Upper lobe of left lung (tissue), 6 donors: ENCODE measurements around the gene TPST1. TPM values are rescaled to one million over a fixed set of nuclear protein-coding genes. Genes with fewer than 3 reads are reported as not detected.

ENCODE experiments used
- ATAC-seq, 2 donors: fragments of 200-7000 bp; cut with Tn5 transposase; one replicate each; pipeline ENCODE4 v1.9.1; 2022; ENCODE audit warnings: mild to moderate bottlenecking in 2 of 2, moderate library complexity in 2 of 2; ENCODE audit not compliant: low FRiP score in 2 of 2
- DNase-seq, 2 donors: peaks; one replicate each; pipeline ENCODE4 v3.0.0-alpha.2; 2019 to 2020
- H3K27ac ChIP-seq, 4 donors: fragments of 200-600 bp; sonication (generic); one replicate each; pipeline ENCODE4 v1.5.1; 2016 to 2019
- H3K27me3 ChIP-seq, 4 donors: fragments of 200-600 bp; sonication (generic); one replicate each; pipeline ENCODE4 v1.5.1; 2017 to 2019
- H3K36me3 ChIP-seq, 4 donors: fragments of 200-600 bp; sonication (generic); one replicate each; pipeline ENCODE4 v1.5.1; 2016 to 2019
- H3K4me1 ChIP-seq, 4 donors: fragments of 200-600 bp; sonication (generic); one replicate each; pipeline ENCODE4 v1.5.1; 2018 to 2019
- H3K4me3 ChIP-seq, 4 donors: fragments of 200-600 bp; sonication (generic); one replicate each; pipeline ENCODE4 v1.5.1; 2017 to 2019; ENCODE audit warnings: mild to moderate bottlenecking in 2 of 4, moderate library complexity in 1 of 4
- H3K9me3 ChIP-seq, 4 donors: fragments of 200-600 bp; sonication (generic); one replicate each; pipeline ENCODE4 v1.5.1; 2018 to 2019
- CTCF ChIP-seq, 6 experiments: fragments of 450-650 bp in 4 of 6; fragments of 200-600 bp in 2 of 6; sonication (generic) in 2 of 6; IDR thresholded peaks; one replicate each; pipeline ENCODE4 v1.5.1; 2016 to 2019; ENCODE audit warnings: antibody characterized with exemption in 6 of 6
- EP300 ChIP-seq, 4 donors: sonication (generic); formaldehyde crosslinking; IDR thresholded peaks; one replicate each; pipeline ENCODE4 v1.5.1; 2017; ENCODE audit warnings: antibody characterized with exemption in 4 of 4, control low read depth in 2 of 4
- POLR2A ChIP-seq, 4 donors: fragments of 450-650 bp; IDR thresholded peaks; one replicate each; pipeline ENCODE4 v1.5.1; 2016 to 2017; ENCODE audit warnings: antibody characterized with exemption in 4 of 4, mild to moderate bottlenecking in 2 of 4
- POLR2AphosphoS5 ChIP-seq, 2 donors: sonication (generic); formaldehyde crosslinking; IDR thresholded peaks; one replicate each; pipeline ENCODE4 v1.5.1; 2017; ENCODE audit warnings: antibody characterized with exemption in 2 of 2
- WGBS, 2 donors: methylation state at CpG; one replicate each; pipeline ENCODE4 v1.1.5; 2017 to 2018; 5-methylcytosine and 5-hydroxymethylcytosine counted together
- total RNA-seq, 6 donors: library from RNA; depleted of rRNA in 4 of 6; stranded (reverse); fragments of >200 nt in 4 of 6; gene quantifications; one replicate each; pipeline versions ENCODE4 v1.1.0 to v1.2.1, GENCODE V29; 2016 to 2021
- donor health status: DM: no; HTN: no; CAD: no; lungs with moderate emphysema.
- donor health status: DM: no; HTN: yes; CAD: no; lungs with severe emphysema.

Gene TPST1
- total RNA-seq, 6 donors from 2014 or later = 17.1 to 69.1 (median 19.0) TPM

- H3K36me3 ChIP-seq = no peaks in the 10 kb centered on the region
- peaks cover 3 to 11% (median 8%) of the 10 kb centered on the region in 4 donors for H3K4me1 ChIP-seq
- WGBS, 2 donors = 27 to 50% methylated on average over 1 of the region's 1 CpG
- no peaks in the 10 kb centered on the region for H3K27me3 ChIP-seq
- no peak for DNase-seq
- no peak overlapping the region for H3K4me3 ChIP-seq
- TF ChIP-seq CTCF (IDR thresholded peaks at IDR 0.05) (no peak), EP300 (IDR thresholded peaks at IDR 0.05) (no peak), POLR2AphosphoS5 (IDR thresholded peaks at IDR 0.05) (no peak), POLR2A (IDR thresholded peaks at IDR 0.05) (no peak)
- H3K9me3 ChIP-seq = no peaks in the 10 kb centered on the region
- H3K27ac ChIP-seq = no peak overlapping the region
- peak in 1 of 2 donors; percentile 82 for ATAC-seq
These were observed 121.5 kb downstream of the TPST1 start for GRCh38 chr7:66326501-66327215.

- H3K27me3 ChIP-seq = no peaks in the 10 kb centered on the region
- no peak overlapping the region for H3K4me3 ChIP-seq
- 92% methylated on average over 1 of the region's 1 CpG; no CpG with 5 or more reads in 1 of the 2 donors for WGBS, 2 donors
- no peaks in the 10 kb centered on the region for H3K9me3 ChIP-seq
- H3K27ac ChIP-seq = no peak overlapping the region
- peak in 1 of 2 donors; percentile 51 for ATAC-seq
- DNase-seq = no peak
- no peaks in the 10 kb centered on the region for H3K36me3 ChIP-seq
- no peak for TF ChIP-seq POLR2A (IDR thresholded peaks at IDR 0.05)
- peaks cover 3 to 12% (median 8%) of the 10 kb centered on the region in 4 donors for H3K4me1 ChIP-seq
These were observed 125.8 kb downstream of the TPST1 start for GRCh38 chr7:66330961-66331360.

GRCh38 chr7:66331883-66332282 lies 126.7 kb downstream of the TPST1 start:
- no peak for TF ChIP-seq CTCF (IDR thresholded peaks at IDR 0.05)
- TF ChIP-seq POLR2AphosphoS5 (IDR thresholded peaks at IDR 0.05) = no peak
- TF ChIP-seq POLR2A (IDR thresholded peaks at IDR 0.05) = no peak
- 84% methylated on average over 6 of the region's 6 CpGs for WGBS, 2 donors
- Histone ChIP-seq H3K4me3 (no peak overlapping the region), H3K27me3 (no peaks in the 10 kb centered on the region), H3K36me3 (no peaks in the 10 kb centered on the region), H3K9me3 (peaks cover 0 to 8% (median 3%) of the 10 kb centered on the region in 4 donors), H3K27ac (no peak overlapping the region), H3K4me1 (peaks cover 0 to 8% (median 5%) of the 10 kb centered on the region in 4 donors)
- ATAC-seq (no peak), DNase-seq (no peak)

- peaks cover 0 to 8% (median 3%) of the 10 kb centered on the region in 4 donors for H3K4me1 ChIP-seq
- WGBS, 2 donors = 75 to 95% methylated on average over 1 of the region's 1 CpG
- DNase-seq (no peak), ATAC-seq (no peak)
- H3K36me3 ChIP-seq = no peaks in the 10 kb centered on the region
- H3K27ac ChIP-seq = no peak overlapping the region
- TF ChIP-seq CTCF (IDR thresholded peaks at IDR 0.05) (no peak), POLR2A (IDR thresholded peaks at IDR 0.05) (no peak), EP300 (IDR thresholded peaks at IDR 0.05) (no peak), POLR2AphosphoS5 (IDR thresholded peaks at IDR 0.05) (no peak)
- no peak overlapping the region for H3K4me3 ChIP-seq
- H3K9me3 ChIP-seq = peaks cover 0 to 9% (median 3%) of the 10 kb centered on the region in 4 donors
- no peaks in the 10 kb centered on the region for H3K27me3 ChIP-seq
These were observed 128.3 kb downstream of the TPST1 start for GRCh38 chr7:66333443-66333842.

- TF ChIP-seq CTCF (IDR thresholded peaks at IDR 0.05) = no peak
- TF ChIP-seq POLR2AphosphoS5 (IDR thresholded peaks at IDR 0.05) = no peak
- TF ChIP-seq EP300 (IDR thresholded peaks at IDR 0.05) = no peak
- TF ChIP-seq POLR2A (IDR thresholded peaks at IDR 0.05) = no peak
- H3K36me3 ChIP-seq = no peaks in the 10 kb centered on the region
- 87 to 88% methylated on average over 6 of the region's 6 CpGs for WGBS, 2 donors
- H3K27ac ChIP-seq = no peak overlapping the region
- DNase-seq (no peak), ATAC-seq (no peak)
- H3K4me1 ChIP-seq = peaks cover 0 to 8% (median 3%) of the 10 kb centered on the region in 4 donors
- H3K4me3 ChIP-seq = no peak overlapping the region
- H3K9me3 ChIP-seq = peaks cover 0 to 9% (median 5%) of the 10 kb centered on the region in 4 donors
- H3K27me3 ChIP-seq = no peaks in the 10 kb centered on the region
These were observed 130.2 kb downstream of the TPST1 start for GRCh38 chr7:66335318-66335717.
